Neural progenitor cell (in vitro differentiated cells): ENCODE data around the gene CBX6.

ENCODE experiments used
- CTCF ChIP-seq: fragments of 200-600 bp; sonication (generic); IDR thresholded peaks from 2 replicates; pipeline ENCODE4 v1.5.1; 2017; ENCODE audit warnings: antibody characterized with exemption, mild to moderate bottlenecking
- EZH2phosphoT487 ChIP-seq: fragments of 200-600 bp; sonication (generic); IDR thresholded peaks from 2 replicates; pipeline ENCODE4 v1.6.1; 2017; ENCODE audit warnings: antibody characterized with exemption

GRCh38 chr22:38867124-38867455, 4.9 kb downstream of the CBX6 start:
- TF ChIP-seq CTCF (no peak), EZH2phosphoT487 (no peak)
